ENCODE measurements around the gene ADISSP.

DNA sequence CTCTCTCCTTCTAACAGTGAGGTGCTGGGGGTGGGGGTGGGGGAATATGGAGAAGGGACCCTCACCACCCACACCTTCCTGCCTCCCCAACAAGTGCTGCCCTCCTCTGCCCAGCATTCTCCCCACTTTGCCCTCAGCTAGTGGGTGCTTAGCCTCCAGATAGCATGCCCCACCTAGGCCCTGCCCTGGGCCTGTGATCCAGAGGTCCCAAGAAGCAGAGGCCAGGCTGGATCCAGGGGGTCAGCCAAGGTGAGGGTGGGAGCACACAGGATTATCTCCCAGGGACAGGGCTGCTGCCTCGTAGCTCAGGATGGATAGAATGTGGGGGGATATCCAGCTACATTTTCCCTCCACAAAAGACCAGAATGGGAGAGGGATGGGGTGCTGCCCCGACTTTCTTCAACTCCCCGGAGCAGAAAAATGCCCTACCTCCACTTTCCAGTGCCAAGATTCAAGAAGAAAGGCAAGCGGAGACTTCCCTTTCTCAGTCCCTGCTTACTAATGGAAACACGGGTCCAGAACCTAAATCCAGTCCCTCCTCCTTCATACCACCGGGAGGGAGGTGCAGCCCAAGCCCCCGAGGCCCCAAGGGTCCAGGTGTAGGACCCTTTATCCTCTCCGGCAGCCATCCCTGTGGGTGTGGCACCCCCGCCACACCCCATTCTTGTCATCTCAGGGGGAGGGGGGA lies 987 bp downstream of the ADISSP start:
- no peak for TF ChIP-seq POLR2A (IDR thresholded peaks at IDR 0.05)
- TF ChIP-seq, protein P1, sequence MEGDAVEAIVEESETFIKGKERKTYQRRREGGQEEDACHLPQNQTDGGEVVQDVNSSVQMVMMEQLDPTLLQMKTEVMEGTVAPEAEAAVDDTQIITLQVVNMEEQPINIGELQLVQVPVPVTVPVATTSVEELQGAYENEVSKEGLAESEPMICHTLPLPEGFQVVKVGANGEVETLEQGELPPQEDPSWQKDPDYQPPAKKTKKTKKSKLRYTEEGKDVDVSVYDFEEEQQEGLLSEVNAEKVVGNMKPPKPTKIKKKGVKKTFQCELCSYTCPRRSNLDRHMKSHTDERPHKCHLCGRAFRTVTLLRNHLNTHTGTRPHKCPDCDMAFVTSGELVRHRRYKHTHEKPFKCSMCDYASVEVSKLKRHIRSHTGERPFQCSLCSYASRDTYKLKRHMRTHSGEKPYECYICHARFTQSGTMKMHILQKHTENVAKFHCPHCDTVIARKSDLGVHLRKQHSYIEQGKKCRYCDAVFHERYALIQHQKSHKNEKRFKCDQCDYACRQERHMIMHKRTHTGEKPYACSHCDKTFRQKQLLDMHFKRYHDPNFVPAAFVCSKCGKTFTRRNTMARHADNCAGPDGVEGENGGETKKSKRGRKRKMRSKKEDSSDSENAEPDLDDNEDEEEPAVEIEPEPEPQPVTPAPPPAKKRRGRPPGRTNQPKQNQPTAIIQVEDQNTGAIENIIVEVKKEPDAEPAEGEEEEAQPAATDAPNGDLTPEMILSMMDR (IDR thresholded peaks at IDR 0.05) = no peak

Measured in thyroid gland (tissue), 4 donors.